Measurements from ENCODE around the gene MAP3K15. TPM values are rescaled to one million over a fixed set of nuclear protein-coding genes. Genes with fewer than 3 reads are reported as not detected.

The MAP3K15 gene
- total and polyA plus RNA-seq, 4 donors, result 0.16 to 0.33 TPM; not detected in 2

GRCh38 chrX:19375546-19375945 lies 139.8 kb downstream of the MAP3K15 start:
- no peak for DNase-seq
- no peak for ATAC-seq (ENCODE audit: low FRiP score)
- intact Hi-C loops (cut with DNase I), result loop anchor here in 1 of 2 donors (10.0 kb wide), 1 partner anchor 159 kb away; no protein-coding TSS in a partner anchor
- no peaks in the 10 kb centered on the region for H3K27me3 ChIP-seq (ENCODE audit: control insufficient read depth in 1 of 2, insufficient read depth in 2 of 2, low read length in 1 of 2)
- no peak overlapping the region for H3K27ac ChIP-seq (ENCODE audit: low read depth in 1 of 2, low read length in 2 of 2)
- no peaks in the 10 kb centered on the region for H3K9me3 ChIP-seq (ENCODE audit: control insufficient read depth, low read length)
- WGBS, 2 donors, result 85 to 91% methylated on average over 8 of the region's 8 CpGs
- H3K36me3 ChIP-seq (ENCODE audit: control insufficient read depth in 1 of 2, insufficient read depth in 2 of 2, low read length in 1 of 2), result no peaks in the 10 kb centered on the region
- H3K4me1 ChIP-seq (ENCODE audit: control insufficient read depth in 1 of 2, insufficient read depth in 2 of 2, low read length in 2 of 2), result no peaks in the 10 kb centered on the region
- H3K4me3 ChIP-seq (ENCODE audit: low read length in 2 of 2), result no peak overlapping the region

GRCh38 chrX:19373351-19373891 lies 141.9 kb downstream of the MAP3K15 start:
- Histone ChIP-seq H3K27me3 (ENCODE audit: control insufficient read depth in 1 of 2, insufficient read depth in 2 of 2, low read length in 1 of 2) (no peaks in the 10 kb centered on the region), H3K4me3 (ENCODE audit: low read length in 2 of 2) (no peak overlapping the region), H3K36me3 (ENCODE audit: control insufficient read depth in 1 of 2, insufficient read depth in 2 of 2, low read length in 1 of 2) (no peaks in the 10 kb centered on the region), H3K27ac (ENCODE audit: low read depth in 1 of 2, low read length in 2 of 2) (no peak overlapping the region), H3K9me3 (ENCODE audit: control insufficient read depth, low read length) (no peaks in the 10 kb centered on the region), H3K4me1 (ENCODE audit: control insufficient read depth in 1 of 2, insufficient read depth in 2 of 2, low read length in 2 of 2) (no peaks in the 10 kb centered on the region)
- DNase-seq (peak in 1 of 2 donors; percentile 76), ATAC-seq (ENCODE audit: low FRiP score) (no peak)
- intact Hi-C loops (cut with DNase I), result loop anchor here (5.0 to 10.0 kb wide), 3 partner anchors 159 to 519 kb away; no protein-coding TSS in a partner anchor
- WGBS, 2 donors, result 23 to 42% methylated on average over 23 of the region's 23 CpGs

GRCh38 chrX:19372547-19373331 lies 142.6 kb downstream of the MAP3K15 start:
- DNase-seq (no peak), ATAC-seq (ENCODE audit: low FRiP score) (peak; percentile 30)
- 1 to 33% methylated on average over 20 of the region's 20 CpGs for WGBS, 2 donors
- no peaks in the 10 kb centered on the region for H3K4me1 ChIP-seq (ENCODE audit: control insufficient read depth in 1 of 2, insufficient read depth in 2 of 2, low read length in 2 of 2)
- H3K9me3 ChIP-seq (ENCODE audit: control insufficient read depth, low read length), result no peaks in the 10 kb centered on the region
- no peaks in the 10 kb centered on the region for H3K36me3 ChIP-seq (ENCODE audit: control insufficient read depth in 1 of 2, insufficient read depth in 2 of 2, low read length in 1 of 2)
- intact Hi-C loops (cut with DNase I), result loop anchor here (5.0 to 10.0 kb wide), 3 partner anchors 160 to 520 kb away; no protein-coding TSS in a partner anchor
- H3K27ac ChIP-seq (ENCODE audit: low read depth in 1 of 2, low read length in 2 of 2), result no peak overlapping the region
- no peaks in the 10 kb centered on the region for H3K27me3 ChIP-seq (ENCODE audit: control insufficient read depth in 1 of 2, insufficient read depth in 2 of 2, low read length in 1 of 2)
- peak overlapping the region in 1 of 2 donors; percentile 1 for H3K4me3 ChIP-seq (ENCODE audit: low read length in 2 of 2)

DNA sequence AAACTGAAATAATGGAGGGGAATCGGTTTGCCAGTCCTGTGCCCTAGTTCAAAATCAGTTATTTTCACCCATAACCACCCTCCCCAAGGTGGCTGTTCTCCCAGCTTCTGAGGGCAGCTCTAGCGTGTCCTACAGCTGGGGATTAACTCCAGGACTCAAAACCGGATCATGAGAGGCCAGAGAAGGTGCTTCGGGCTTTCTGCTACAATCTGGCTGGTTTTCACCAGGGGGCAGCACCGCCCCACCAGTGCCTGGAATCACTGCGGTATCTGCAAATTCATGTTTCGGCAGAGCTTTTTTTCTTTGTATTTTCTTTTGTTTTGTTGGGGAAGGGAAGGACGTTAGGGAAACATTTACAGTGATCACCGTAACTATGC lies 143.2 kb downstream of the MAP3K15 start:
- Histone ChIP-seq H3K27ac (ENCODE audit: low read depth in 1 of 2, low read length in 2 of 2) (no peak overlapping the region), H3K27me3 (ENCODE audit: control insufficient read depth in 1 of 2, insufficient read depth in 2 of 2, low read length in 1 of 2) (no peaks in the 10 kb centered on the region), H3K36me3 (ENCODE audit: control insufficient read depth in 1 of 2, insufficient read depth in 2 of 2, low read length in 1 of 2) (no peaks in the 10 kb centered on the region), H3K4me3 (ENCODE audit: low read length in 2 of 2) (peak overlapping the region in 1 of 2 donors; percentile 1), H3K4me1 (ENCODE audit: control insufficient read depth in 1 of 2, insufficient read depth in 2 of 2, low read length in 2 of 2) (no peaks in the 10 kb centered on the region), H3K9me3 (ENCODE audit: control insufficient read depth, low read length) (no peaks in the 10 kb centered on the region)
- 1 to 13% methylated on average over 9 of the region's 9 CpGs for WGBS, 2 donors
- DNase-seq, result peak; percentile 68 to 86
- intact Hi-C loops (cut with DNase I), result loop anchor here (5.0 to 10.0 kb wide), 3 partner anchors 160 to 520 kb away; no protein-coding TSS in a partner anchor
- peak; percentile 59 for ATAC-seq (ENCODE audit: low FRiP score)

- intact Hi-C loops (cut with DNase I), result loop anchor here (5.0 to 10.0 kb wide), 3 partner anchors 162 to 522 kb away; no protein-coding TSS in a partner anchor
Measured at GRCh38 chrX:19370061-19370460, 145.2 kb downstream of the MAP3K15 start.

GRCh38 chrX:19368576-19368975 lies 146.7 kb downstream of the MAP3K15 start:
- Histone ChIP-seq H3K4me1 (ENCODE audit: control insufficient read depth in 1 of 2, insufficient read depth in 2 of 2, low read length in 2 of 2) (no peaks in the 10 kb centered on the region), H3K27ac (ENCODE audit: low read depth in 1 of 2, low read length in 2 of 2) (no peak overlapping the region), H3K9me3 (ENCODE audit: control insufficient read depth, low read length) (no peaks in the 10 kb centered on the region), H3K36me3 (ENCODE audit: control insufficient read depth in 1 of 2, insufficient read depth in 2 of 2, low read length in 1 of 2) (no peaks in the 10 kb centered on the region), H3K27me3 (ENCODE audit: control insufficient read depth in 1 of 2, insufficient read depth in 2 of 2, low read length in 1 of 2) (no peaks in the 10 kb centered on the region), H3K4me3 (ENCODE audit: low read length in 2 of 2) (no peak overlapping the region)
- DNase-seq (no peak), ATAC-seq (ENCODE audit: low FRiP score) (no peak)
- intact Hi-C loops (cut with DNase I), result no loop called here
- 84 to 92% methylated on average over 6 of the region's 6 CpGs for WGBS, 2 donors

More at GRCh38 chrX:19370061-19370460, 145.2 kb downstream of the MAP3K15 start:
- DNase-seq (no peak), ATAC-seq (ENCODE audit: low FRiP score) (no peak)
- H3K36me3 ChIP-seq (ENCODE audit: control insufficient read depth in 1 of 2, insufficient read depth in 2 of 2, low read length in 1 of 2), result no peaks in the 10 kb centered on the region
- WGBS, 2 donors, result 71 to 75% methylated on average over 5 of the region's 5 CpGs
- no peaks in the 10 kb centered on the region for H3K9me3 ChIP-seq (ENCODE audit: control insufficient read depth, low read length)
- no peaks in the 10 kb centered on the region for H3K27me3 ChIP-seq (ENCODE audit: control insufficient read depth in 1 of 2, insufficient read depth in 2 of 2, low read length in 1 of 2)
- H3K4me3 ChIP-seq (ENCODE audit: low read length in 2 of 2), result no peak overlapping the region
- no peaks in the 10 kb centered on the region for H3K4me1 ChIP-seq (ENCODE audit: control insufficient read depth in 1 of 2, insufficient read depth in 2 of 2, low read length in 2 of 2)
- no peak overlapping the region for H3K27ac ChIP-seq (ENCODE audit: low read depth in 1 of 2, low read length in 2 of 2)

DNA sequence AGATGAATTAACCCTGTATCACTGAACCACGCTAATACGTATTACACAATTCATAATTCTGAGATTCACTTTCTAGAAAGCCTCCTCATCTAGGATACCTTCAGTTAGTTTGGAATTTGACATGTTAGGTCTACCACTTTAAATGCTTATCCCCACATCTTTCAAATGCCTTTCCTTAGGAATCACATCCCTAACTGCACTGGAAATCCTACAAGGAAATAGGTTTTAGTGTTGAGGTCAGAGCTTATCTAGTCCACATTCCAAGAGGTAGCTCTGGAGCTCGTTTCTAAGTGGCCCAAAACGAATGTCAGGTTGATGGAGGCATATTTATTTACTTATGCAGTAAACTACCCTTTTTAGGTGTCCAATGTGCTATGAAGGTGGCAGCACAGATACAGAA lies 153.6 kb downstream of the MAP3K15 start:
- H3K27ac ChIP-seq (ENCODE audit: low read depth in 1 of 2, low read length in 2 of 2), result no peak overlapping the region

GRCh38 chrX:19360903-19361302 lies 154.4 kb downstream of the MAP3K15 start:
- Histone ChIP-seq H3K27me3 (ENCODE audit: control insufficient read depth in 1 of 2, insufficient read depth in 2 of 2, low read length in 1 of 2) (no peaks in the 10 kb centered on the region), H3K4me1 (ENCODE audit: control insufficient read depth in 1 of 2, insufficient read depth in 2 of 2, low read length in 2 of 2) (no peaks in the 10 kb centered on the region), H3K4me3 (ENCODE audit: low read length in 2 of 2) (no peak overlapping the region), H3K27ac (ENCODE audit: low read depth in 1 of 2, low read length in 2 of 2) (no peak overlapping the region), H3K9me3 (ENCODE audit: control insufficient read depth, low read length) (no peaks in the 10 kb centered on the region), H3K36me3 (ENCODE audit: control insufficient read depth in 1 of 2, insufficient read depth in 2 of 2, low read length in 1 of 2) (peaks cover 0 to 11% of the 10 kb centered on the region in 2 donors)
- no peak for ATAC-seq (ENCODE audit: low FRiP score)
- no peak for DNase-seq
- intact Hi-C loops (cut with DNase I), result no loop called here
- WGBS, 2 donors, result 66 to 78% methylated on average over 6 of the region's 6 CpGs

More for the DNA sequence above, 153.6 kb downstream of the MAP3K15 start:
- Histone ChIP-seq H3K9me3 (ENCODE audit: control insufficient read depth, low read length) (no peaks in the 10 kb centered on the region), H3K4me1 (ENCODE audit: control insufficient read depth in 1 of 2, insufficient read depth in 2 of 2, low read length in 2 of 2) (no peaks in the 10 kb centered on the region), H3K36me3 (ENCODE audit: control insufficient read depth in 1 of 2, insufficient read depth in 2 of 2, low read length in 1 of 2) (peaks cover 0 to 9% of the 10 kb centered on the region in 2 donors), H3K4me3 (ENCODE audit: low read length in 2 of 2) (no peak overlapping the region), H3K27me3 (ENCODE audit: control insufficient read depth in 1 of 2, insufficient read depth in 2 of 2, low read length in 1 of 2) (no peaks in the 10 kb centered on the region)
- DNase-seq (no peak), ATAC-seq (ENCODE audit: low FRiP score) (no peak)
- intact Hi-C loops (cut with DNase I), result no loop called here
- 62 to 69% methylated on average over 4 of the region's 4 CpGs for WGBS, 2 donors
